GM18909 (cell line): ENCODE measurements around the gene CISH.

Experiments
- ATAC-seq: cut with Tn5 transposase; IDR thresholded peaks from one replicate; pipeline ENCODE4 v1.9.1; 2021; ENCODE audit warnings: mild to moderate bottlenecking; ENCODE audit not compliant: unreplicated experiment, poor library complexity

The CISH gene, protein sequence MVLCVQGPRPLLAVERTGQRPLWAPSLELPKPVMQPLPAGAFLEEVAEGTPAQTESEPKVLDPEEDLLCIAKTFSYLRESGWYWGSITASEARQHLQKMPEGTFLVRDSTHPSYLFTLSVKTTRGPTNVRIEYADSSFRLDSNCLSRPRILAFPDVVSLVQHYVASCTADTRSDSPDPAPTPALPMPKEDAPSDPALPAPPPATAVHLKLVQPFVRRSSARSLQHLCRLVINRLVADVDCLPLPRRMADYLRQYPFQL

DNA sequence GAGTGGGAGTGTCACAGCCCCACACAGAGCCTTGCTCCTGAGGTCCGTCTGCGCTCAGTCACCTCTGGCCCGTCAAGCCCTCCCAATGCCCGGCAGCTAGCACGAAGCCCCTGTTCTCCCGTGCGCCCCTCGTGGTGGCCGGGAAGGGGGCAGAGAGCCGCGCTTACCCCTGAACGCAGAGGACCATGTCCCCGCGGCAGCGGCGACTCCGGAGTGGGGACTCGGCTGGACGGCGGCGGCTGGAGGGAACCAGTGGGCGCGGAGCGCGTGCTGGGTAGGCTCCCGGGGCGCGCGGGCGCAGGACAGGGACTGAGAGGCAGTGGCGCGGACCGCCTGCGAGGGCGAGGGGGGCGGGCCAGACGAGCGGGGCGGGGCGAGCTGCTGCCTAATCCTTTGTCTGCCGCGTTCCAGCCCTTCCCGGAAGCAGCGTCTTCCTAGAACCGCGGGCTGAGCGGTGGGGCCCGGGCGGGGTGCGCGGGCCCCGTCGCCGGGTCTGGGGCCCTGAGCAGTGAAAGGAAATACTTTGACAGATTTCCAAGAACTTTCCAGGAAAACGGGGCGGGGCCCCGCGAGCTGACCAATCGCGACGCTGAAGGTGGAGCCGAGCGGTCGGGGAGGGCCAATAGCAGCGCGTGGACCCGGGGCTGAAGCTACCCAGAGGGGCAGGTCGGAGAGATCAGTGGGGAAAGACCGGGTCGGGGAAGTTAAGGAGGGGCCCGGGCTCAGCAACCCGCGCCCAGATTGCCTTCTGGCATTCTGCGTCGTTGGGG, at the start of gene CISH:
Gene CISH (minus strand): TSS at position 311 of the 770 bp plus-strand sequence. CDS start 124 bp downstream, at position 187.
- ATAC-seq, result peak; percentile 73

DNA sequence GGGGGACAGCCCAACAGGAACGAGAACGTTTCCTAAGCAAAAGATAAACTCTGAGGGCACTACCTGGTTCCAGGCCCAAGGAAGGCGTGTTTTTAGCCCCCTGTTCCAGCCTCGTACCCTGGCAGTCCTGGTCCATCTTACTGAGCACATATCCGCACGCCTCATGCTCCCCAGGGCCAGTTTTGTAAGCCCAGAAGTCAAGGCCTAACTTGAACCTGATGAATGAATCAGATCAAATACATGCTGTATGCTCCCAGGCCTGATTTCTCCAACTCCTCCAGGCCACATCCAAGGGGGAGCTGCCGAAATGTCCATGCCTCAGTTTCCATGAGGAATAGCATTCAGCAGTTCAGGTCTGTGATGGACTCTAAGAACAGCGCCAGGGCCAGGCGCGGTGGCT, 48.8 kb upstream of the CISH start:
- ATAC-seq, result no peak

DNA sequence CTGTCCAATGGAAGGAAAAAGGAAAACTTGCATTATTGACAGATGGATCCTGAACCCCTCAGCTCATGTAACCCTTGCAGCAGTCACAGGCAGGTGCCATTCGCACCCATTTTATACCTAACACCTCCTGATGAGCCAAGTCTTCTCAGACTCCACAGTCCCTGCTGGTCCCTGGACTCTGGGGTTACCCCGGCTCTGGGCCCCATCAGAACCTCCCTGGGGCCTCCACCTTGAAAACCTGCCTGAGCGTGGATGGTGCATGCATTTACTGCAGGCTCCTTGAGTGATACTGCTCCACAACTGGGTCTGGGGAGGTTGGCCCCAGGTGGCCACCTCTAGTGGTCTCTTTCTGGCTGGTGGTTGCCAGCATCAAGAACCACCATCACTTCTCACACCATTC, 47.3 kb upstream of the CISH start:
- ATAC-seq, result no peak

DNA sequence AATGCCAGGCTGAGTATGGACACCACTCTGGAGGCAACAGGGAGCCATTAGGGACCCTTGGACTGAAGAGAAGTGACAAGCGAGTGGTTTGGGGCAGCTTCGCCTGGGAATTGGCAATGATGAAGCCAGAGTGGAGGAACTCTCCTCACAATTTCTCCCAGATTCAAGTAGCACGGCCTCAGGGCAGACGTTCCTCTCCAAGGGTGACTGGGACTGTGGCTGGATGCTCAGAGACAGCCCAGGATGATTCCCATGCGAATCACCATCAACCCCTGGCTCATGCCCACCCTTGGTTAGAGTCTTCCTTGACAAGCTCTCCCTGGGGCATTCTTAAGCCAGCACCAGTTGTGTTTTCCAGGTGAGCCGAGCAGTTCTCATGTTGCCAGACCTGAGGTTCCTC, 46.8 kb upstream of the CISH start:
- no peak for ATAC-seq

DNA sequence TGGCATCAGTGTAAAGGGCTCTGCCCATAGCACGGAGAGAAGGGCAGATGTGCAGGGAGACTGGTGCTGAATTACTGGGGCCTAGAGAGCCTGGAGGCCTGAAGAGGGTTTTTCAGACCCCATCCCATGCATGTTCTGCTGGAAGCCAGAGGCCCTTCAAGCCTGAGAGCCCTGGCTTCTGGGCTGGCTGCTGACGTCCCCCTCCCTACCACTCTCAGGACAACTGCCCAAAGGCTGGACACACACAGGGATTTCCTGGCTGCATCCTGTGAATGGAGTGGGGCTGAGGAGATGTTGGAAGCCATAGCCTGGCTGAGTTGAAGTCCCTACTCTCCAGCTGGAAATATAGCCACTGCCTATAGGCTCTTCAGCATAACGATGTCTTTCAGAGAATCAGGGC, 46.2 kb upstream of the CISH start:
- no peak for ATAC-seq

DNA sequence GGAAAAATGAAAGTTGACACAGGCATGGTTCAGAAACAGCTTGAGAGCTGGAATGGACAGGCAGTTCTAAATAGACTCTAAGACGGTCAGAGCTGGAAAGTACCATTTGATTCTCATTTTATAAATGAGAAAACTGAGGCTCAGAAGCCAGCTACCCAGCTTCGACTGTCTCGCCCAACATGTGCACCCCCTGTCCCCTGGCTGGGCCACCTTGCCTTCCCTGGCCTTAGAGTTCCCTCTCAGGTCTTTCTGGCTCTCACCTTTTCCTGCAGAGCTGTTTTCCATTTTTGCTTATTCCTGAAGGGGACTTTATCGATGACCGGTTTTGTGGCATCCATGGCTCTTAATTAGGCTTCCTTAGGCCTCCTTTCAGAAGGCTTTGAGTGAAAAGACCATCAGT, 45.8 kb upstream of the CISH start:
- no peak for ATAC-seq

DNA sequence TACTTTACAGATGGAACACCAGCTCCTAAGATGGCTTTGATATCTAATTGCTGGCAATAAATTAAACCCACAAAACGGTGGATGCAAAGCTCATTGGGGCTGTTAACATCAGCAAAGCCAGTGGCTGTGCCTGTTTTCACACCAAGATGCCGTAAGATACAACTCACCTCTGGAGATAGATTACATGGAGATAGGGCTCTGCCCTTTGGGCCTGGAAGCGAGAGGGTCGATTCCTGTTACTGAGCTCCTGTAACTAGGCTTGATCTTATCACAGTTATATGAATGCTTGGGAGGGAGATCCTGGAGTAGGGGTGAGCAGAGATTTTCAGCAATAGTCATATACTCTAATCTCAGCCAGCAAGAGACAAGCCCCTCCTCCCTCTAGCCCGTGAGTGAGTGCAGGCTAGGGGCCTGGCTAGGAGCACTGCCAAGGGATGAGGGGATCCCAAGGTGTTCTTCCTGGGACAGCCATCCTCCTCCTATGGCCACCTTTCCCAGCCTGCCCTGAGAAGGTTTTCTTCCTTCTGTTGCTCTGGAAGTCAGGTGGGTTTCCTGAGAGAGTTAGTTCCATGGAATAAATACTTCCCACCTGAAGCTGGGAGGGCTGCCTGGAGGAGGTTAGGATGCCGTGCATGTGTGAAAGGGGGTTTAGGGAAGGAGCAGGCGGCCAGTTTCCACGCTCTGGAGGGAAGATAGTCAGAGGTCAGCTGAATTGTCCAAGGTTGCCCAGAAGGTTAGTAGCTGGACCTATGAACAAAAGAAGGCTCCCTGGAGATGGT, 45.0 kb upstream of the CISH start:
- ATAC-seq, result no peak

DNA sequence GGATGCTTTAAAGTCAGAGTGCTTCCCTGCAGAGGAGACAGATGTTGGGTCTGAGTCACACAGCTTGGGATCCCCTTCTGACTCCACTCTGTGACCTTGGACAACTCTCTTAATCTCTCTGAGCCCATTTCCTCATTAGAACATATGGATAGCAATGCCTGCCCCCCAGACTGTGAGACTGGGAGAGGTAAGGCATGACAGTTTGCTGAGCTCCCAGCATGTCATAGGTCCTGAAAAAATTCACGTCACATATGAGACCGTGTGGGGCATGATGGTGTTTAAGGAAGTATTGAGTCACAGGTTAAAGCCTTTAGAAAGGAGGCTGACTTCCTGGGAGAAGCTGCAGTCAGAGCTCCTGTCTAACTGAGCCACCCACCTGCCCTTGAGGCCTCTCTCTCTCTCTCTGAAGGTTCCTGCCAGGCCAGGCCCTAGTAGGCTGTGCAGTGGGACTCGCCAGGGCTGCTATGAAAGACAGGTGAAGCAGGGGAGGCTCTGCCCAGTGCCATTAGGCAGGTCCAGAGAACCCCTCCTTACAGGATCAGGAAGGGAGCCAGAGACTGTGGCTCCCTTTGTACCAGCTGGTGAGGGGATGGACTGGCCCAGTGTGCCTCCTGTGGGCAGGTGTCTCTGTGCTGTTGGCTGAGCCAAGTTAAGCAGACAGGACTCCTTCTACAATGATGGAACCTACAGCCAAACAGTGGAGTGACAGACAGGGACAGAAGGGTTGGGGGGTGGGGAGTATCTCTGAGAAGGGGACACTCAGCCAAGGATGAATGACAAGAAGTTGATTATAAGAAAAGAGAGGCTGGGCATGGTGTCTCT, 43.6 kb upstream of the CISH start:
- no peak for ATAC-seq

DNA sequence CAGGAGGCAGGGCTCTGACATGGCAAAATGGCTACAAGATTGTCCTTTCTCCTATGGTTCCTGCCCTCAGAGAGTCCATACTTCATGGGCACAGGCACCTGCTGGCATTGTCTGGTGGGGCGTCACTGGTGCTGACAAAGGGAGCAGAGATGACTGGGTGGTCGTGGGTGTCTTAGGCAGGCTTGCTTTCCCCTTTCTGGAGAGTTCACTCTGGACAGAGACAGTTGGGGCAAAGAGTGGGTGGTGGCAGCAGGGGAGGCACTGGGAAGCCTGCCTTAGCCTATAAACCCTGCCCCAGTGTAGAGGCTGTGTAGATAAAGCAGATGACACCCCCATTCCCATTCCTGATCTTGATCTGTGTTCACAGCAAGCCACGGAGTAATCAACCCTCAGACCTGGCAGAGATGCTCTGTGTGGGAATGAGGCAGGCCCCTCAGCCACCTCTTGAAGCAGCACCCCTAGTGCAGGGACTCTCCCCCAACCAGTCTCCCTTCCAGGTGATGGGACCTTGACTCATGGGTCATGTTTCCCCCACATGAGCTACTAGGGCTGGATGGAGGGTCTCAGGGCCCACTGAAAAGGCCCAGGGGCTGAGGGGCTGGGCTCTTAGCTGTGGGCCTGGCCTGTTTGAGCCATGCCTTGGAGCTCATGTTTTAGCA, 42.5 kb upstream of the CISH start:
- ATAC-seq, result no peak

DNA sequence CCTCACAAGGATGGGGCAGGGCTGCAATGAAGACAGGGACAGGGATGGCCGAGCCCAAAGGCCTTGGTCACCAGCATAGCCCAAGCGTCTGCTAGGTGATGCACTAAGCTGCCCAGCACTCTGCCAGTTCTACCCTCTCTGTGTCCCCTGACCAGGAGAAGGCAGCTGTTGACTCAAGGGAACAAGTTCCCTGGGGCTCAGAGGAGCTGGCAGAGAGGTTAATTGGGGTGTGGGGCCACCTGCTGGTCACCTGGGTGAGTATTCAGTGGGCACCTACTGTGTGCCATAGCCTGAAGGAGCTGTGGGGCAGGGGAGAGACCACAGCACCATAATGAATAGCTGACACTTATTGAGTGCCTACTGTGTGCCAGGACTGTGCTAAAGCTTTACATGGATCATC, 41.1 kb upstream of the CISH start:
- ATAC-seq, result no peak

DNA sequence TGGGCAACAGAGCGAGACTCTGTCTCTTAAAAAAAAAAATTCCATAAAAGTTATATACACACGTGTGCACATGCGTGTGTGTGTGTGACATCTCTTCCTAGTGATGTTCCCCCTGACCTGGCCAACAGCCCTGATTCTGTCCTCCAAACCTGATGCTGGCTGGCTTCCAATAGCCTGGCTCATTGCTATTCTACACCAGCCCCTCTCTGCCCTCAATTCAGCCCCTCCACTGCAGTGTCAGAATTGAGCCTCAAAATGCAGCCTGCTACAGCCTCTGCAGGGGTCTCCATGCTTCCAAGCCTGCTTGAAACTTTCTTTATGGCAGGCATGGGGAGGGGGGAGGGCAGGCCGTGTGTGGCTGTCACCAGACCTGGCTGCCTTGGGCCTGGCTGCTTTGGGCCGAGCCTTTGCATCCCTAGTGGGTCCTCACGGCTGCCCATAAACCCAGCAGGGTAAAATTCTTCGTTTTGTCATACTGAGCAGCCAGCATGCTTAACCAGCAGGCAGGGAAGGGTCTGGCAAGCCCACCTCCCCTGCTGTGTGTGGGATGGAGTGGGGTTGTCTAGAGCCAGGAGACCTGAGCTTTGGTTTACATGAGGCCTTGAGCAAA, 40.5 kb upstream of the CISH start:
- no peak for ATAC-seq

DNA sequence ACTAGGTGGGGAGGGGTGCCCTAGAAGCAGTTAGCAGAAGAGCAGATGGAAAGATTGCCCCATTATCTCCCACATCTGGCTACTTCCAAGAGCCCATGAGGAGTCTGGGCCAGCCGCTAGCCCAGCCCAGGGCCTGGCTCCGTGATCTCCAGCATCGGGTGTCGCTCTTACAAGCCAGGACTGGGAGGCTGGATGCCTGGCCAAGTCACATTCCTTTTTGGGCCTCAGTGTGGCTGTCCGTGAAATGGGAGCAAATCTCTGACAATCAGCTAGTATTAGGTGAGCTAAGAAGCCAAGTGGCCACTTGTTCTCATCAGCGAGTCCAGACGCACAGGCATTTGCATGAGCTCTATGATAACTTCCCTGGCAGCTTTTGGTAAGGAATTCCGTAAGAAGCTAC, 39.9 kb upstream of the CISH start:
- ATAC-seq, result no peak

DNA sequence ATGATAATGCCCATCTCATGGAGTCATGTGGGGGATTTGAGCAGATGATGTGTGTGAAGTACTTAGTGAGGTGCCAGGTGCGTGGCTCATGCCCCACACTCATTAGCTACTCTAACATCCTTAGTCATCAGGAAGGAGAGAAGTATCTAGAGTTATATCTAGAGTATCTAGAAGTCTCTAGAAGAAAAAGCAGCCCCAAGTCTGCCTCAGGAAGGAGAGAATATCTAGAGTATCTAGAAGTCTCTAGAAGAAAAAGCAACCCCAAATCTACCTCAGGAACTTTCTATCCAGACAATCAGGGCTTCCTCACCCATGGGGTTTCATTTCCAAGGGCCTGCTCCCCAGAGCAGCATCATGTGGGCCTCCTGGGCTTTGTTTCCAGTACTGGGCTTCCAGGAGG, 38.4 kb upstream of the CISH start:
- no peak for ATAC-seq

DNA sequence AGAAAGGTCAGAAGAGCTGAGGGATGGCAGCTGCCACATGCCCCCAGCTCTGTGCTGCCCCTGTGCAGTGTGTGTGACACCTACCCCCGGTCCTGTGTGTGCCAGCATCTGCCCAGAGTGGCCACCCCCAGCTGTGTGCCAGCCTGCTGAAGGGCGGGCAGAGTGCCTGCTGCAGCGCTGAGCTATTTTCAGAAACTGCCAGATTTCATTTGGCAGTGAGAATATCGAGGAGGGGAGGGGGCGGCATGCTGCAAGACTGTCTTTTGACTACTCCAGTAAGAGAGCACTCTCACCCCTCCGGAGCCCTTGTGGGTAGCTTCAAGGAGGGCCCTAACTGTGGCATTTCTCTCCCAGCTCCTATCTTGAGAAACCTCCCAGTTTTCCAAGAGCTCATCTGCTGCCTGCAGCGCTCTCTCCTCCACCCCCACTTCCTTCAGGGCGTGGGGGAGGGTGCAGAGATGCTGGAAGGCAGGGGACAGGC, 37.9 kb upstream of the CISH start:
- no peak for ATAC-seq

DNA sequence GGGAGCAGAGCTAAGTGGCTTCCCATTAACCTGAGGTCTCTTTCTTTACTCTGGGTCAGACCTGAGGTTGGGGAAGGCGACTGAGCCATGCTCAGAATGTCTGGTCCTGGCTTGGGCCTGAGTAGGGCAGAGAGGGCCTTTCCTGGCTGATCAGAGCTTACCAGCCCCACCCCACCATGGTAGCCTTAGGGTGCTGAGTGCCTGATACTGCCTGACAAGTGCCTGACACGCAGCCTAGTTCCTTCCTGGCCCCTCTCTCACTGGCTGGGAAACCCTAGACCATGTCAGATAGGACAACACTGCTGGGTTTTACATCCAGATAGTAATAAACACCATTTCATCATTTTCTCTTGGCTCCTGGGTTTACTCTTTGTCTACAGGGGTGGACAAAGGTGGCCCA, 37.4 kb upstream of the CISH start:
- ATAC-seq, result no peak

DNA sequence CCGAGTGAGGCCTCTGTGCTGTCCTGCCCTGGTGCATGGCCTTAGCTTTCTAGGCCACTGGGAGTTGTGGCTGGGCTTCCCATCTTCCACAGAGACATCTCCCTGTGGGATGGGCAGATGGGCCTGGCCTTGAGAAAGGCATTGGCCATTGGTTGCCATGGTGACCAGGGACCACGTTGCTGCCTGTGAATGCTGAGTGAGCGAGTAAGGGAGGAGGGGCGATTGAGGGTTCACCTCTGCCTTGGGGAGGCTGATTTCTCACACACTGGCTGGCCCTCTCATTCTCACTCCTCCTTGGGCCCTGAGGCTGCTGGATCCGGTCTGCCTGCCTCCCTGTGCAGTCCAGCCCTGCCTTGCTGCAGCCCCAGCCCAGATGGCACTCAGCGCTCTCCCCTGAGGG, 36.7 kb upstream of the CISH start:
- ATAC-seq, result no peak

DNA sequence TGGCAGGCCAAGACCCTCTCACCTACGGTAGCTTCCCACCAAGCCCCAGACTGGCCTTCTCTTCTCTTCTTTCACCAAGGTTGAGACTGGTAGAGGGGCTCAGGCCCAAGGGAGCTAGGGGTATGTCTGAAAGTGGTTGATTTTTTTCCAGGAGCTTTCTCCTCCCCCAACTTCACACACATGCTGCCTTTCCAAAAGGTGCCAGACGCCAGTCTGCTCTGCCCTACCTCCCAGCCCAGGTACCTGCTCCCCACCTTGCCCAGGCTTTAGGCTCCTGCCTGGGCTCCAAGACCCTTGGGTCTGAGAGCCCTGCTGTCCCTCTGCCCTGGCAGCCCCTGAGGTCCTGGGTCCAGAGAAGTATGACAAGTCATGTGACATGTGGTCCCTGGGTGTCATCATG, 33.8 kb upstream of the CISH start:
- no peak for ATAC-seq

DNA sequence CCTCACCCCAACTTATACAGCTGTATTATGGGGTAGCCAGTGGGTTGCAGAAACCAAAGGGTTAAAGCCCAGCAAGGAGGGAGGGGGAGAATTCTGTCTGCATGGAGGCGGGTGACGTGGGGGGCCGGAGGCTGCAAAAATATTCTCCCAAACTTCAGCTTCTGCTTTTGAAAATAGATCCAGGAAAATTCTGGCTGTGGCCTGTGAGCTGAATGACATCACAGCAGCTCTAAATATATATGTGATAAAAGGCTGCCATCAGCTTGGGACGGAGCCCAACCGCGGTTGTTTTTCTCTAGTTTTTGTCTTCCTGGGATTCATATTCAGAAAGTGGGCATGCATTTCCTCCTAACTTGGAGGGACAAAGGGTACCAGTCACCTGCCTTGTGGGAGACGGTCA, 33.0 kb upstream of the CISH start:
- ATAC-seq, result no peak

DNA sequence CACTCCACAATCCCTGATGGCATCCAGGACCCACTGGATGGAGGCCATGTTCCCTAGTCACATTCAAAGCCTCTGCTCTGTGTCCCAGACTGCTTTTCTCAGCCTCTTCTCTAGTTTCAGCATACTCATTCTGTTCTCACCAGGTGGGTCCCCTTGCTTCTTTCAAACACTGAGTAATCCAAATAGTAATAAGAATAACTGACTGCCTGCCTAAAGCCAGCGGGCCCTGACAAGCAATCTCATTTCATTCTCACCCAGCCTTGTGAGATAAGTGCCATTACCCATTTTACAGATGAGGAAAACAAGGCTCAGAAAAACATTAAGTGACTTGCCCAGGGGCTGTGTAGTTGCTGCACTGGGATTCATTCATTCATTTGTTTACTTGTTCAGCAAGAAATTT, 30.8 kb upstream of the CISH start:
- ATAC-seq, result no peak
